ENCODE measurements around the gene HSP90AA1.
"Not testable (repeated sequence)": the region's sequence is repeated elsewhere in the genome, so short reads cannot be mapped to it uniquely, and the experiment has no call there.

The HSP90AA1 gene

GRCh38 chr14:102086972-102087761, at the start of gene HSP90AA1:
Gene HSP90AA1 (minus strand): TSS chr14:102087044. CDS start chr14:102086378, 666 bp downstream.
- peak; percentile 91 for DNase-seq

DNA sequence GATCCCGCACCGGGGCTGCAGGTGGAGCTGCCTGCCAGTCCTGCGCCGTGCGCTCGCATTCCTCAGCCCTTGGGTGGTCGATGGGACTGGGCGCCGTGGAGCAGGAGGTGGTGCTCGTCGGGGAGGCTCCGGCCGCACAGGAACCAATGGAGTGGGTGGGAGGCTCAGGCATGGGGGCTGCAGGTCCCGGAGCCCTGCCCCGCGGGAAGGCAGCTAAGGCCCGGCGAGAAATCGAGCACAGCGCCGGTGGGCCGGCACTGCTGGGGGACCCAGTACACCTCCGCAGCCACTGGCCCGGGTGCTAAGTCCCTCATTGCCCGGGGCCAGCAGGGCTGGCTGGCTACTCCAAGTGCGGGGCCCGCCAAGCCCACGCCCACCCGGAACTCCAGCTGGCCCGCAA, 48.6 kb upstream of the HSP90AA1 start:
- DNase-seq = not testable (repeated sequence)

GRCh38 chr14:102134719-102135118, 47.9 kb upstream of the HSP90AA1 start:
- DNase-seq = not testable (repeated sequence)

DNA sequence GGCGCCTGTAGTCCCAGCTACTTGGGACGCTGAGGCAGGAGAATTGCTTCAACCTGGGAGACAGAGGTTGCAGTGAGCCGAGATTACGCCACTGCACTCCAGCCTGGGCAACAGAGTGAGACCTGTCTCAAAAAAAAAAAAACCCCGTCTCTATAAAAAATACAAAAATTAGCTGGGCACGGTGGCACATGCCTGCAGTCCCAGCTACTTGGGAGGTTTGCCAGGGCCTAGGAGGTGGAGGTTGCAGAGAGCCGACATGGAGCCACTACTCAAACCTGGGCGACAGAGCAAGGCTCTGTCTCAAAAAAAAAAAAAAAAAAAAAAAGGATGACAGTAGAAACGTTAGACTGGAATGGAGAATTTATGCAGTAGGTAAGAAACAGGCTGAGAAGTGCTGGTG, 47.2 kb upstream of the HSP90AA1 start:
- not testable (repeated sequence) for DNase-seq

DNA sequence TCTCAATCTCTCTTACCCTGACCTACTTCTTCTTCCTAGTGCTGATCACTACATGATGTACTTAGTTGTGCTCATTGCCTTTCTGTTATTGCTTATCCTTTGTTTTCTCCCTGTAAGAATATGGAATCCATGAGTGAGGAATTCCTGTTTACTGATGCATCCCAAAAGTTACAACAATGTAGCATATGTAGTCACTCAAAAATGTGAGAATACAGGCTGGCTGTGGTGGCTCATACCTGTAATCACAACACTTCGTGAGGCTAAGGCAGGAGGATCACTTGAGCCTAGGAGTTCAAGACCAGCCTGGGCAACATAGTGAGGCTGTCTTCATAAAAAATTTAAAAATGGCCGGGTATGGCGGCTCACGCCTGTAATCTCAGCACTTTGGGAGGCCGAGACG, 44.9 kb upstream of the HSP90AA1 start:
- no peak for DNase-seq

- DNase-seq = no peak
These were observed 40.1 kb upstream of the HSP90AA1 start for GRCh38 chr14:102126807-102127455.

GRCh38 chr14:102125546-102125945, 38.7 kb upstream of the HSP90AA1 start:
- DNase-seq = no peak

GRCh38 chr14:102124419-102124818, 37.6 kb upstream of the HSP90AA1 start:
- DNase-seq = no peak

- no peak for DNase-seq
These were observed 34.7 kb upstream of the HSP90AA1 start for GRCh38 chr14:102121567-102121966.

DNA sequence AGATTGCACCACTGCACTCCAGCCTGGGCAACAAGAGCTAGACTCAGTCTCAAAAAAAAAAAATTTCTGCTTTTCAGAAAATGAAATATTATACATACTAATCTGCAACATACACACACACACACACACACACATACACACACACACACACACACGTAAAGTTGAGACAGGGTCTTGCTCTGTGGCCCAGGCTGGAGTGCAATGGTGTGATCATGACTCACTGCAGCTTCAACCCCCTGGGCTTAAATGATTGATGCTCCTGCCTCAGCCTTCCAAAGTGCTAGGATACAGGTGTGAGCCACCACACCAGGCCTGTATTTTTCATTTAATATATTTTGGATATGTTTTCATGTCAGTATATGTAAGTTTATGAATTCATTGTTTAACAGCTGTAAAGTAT, 34.0 kb upstream of the HSP90AA1 start:
- no peak for DNase-seq

- DNase-seq = no peak
These were observed 31.0 kb upstream of the HSP90AA1 start for GRCh38 chr14:102117852-102118251.

DNA sequence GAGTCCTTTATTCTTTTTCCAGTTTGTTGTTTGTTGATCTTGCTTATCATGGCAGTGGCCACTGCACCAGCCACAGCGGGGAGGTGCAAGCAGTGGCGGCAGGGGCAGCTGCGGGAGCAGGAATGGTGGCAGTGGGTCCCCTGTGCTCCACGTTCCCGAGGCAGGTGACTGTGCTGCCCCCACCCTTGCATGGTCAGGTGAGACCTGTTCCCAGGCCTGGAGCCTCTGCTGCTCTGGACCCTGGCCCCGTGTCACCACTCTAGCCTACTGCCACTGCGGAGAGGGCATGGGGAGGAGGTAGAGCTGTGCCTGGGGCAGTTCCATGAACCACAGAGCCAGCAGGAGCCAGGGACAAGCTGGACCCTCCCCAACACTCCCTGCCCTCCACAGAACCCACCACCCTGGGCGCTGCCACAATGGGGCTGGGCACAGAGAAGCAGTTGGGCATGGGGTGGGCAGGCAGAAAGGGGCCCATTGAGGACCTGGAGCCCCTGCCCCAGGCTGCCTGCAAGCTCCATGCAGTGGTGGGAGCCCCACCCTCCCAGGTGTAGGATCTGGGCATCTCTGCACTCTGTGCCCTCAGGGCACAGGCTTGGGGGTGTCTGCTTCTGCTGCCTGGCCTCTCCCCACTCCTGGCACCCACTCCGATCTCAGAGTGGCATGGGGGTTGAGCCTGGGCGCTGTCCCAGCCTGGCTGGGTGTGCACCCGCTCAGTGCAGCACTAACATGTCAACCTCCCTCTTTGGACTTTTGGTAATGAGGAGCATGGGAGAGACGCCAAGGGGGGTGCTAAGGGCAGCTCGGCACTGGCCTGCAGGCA, 29.7 kb upstream of the HSP90AA1 start:
- no peak for DNase-seq

- no peak for DNase-seq
These were observed 24.3 kb upstream of the HSP90AA1 start for GRCh38 chr14:102111101-102111500.

DNA sequence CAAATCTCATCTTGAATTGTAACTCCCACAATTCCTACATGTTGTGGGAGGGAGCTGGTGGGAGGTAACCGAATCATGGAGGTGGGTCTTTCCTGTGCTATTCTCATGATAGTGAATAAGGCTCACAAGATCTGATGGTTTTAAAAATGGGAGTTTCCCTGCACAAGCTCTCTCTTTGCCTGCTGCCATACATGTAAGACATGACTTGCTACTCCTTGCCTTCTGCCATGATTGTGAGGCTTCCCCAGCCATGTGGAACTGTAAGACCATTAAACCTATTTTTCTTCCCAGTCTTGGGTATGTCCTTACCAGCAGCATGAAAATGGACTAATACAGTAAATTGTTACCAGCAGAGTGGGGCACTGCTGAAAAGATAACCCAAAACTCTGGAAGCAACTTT, 22.5 kb upstream of the HSP90AA1 start:
- DNase-seq = not testable (repeated sequence)

- DNase-seq = no peak
These were observed 18.5 kb upstream of the HSP90AA1 start for GRCh38 chr14:102105369-102105768.

DNA sequence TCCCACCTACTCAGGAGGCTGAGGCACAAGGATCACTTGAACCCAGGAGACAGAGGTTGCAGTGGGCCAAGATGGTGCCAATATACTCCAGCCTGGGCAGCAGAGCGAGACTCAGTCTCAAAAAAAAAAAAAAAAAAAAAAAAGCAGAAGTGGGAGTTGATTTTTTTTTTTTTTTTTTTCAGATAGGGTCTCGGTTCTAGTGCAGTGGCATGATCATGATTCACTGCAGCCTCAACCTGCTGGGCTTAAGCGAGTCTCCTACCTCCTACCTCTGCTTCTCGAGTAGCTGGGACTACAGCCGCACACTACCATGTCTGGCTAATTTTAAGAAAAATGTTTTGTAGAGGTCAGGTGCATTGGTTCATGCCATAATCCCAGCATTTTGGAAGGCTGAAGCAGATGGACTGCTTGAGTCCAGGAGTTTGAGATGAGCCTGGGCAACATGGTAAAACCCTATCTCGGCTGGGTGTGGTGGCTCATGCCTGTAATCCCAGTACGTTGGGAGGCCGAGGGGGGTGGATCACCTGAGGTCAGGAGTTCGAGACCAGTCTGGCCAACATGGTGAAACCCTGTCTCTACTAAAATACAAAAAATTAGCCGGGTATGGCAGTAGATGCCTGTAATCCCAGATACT, 16.3 kb upstream of the HSP90AA1 start:
- DNase-seq = no peak

DNA sequence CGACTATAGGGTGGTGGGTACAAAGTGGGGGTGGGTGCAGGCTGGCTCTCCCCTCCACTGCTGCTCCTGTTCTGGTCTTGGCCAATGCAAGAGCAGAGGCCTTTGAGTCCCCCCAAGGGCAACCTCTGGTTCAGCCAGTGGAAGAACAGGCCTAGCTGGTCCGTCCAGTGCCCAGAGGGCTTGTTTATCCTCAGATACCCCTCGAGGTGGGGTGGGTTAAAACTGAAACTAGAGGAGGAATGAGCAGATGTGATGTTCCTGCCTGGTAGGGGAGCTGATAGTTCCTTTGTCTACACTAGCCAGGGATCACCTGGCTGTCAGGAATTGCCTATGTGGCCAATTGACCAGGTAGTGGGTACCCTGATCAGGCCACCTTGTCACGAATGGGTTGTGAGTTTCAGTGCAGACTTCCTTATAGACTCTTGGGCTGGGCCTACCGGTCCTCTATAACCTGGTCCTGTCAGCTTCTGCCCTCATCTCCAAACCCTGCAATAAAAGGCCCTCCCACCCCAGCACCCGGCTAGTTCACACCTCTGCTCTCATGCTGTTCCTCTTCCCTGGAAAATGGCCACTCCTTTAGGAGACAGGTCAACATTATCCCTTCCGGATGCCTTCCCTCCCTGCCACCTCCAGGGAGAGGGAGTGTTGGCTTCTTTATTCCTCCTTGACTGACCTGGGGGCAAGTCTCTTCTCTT, 10.7 kb upstream of the HSP90AA1 start:
- no peak for DNase-seq

GRCh38 chr14:102096569-102097188, 9.8 kb upstream of the HSP90AA1 start:
- peak; percentile 67 for DNase-seq

DNA sequence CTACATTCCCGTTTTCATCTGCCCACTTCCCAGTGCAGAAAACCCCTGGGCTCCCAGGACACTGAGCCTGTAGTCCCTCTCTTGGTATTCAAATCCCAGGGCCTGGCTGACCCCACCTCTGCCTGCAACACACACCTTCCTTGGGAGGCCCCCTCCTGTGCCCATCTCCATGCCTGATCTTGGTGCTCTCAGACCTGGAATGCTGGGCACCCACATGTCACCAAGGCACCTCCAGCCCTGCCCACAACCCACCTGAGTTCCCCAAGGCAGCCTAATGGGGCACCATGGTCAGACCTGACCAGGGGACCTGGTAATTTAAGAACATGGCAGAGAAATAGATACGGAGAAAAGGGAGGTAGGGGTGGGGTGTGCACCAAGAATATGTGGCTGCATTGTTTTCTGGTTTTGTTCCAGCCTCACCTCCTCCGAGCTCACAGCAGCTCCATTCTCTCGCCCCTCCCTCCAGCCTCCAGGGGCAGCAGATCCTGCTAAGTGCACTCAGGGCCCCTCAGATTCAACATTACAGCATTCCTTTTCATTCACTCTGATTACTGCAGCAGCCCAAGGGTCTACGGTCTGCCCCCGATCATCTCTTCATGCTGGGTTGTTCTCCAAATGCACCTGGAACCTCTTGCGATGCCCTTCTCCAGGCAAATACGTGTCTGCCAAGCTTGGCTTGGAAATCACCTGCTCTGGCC, 9.2 kb upstream of the HSP90AA1 start:
- DNase-seq = peak; percentile 44

- DNase-seq = no peak
These were observed 8.5 kb upstream of the HSP90AA1 start for GRCh38 chr14:102095231-102095870.

GRCh38 chr14:102094101-102094500, 7.3 kb upstream of the HSP90AA1 start:
- DNase-seq = no peak

Measured in NCI-H2171 treated with DMSO at 0.1 percent for 48 hours (cell line).